SU-DHL-6 (cell line): ENCODE measurements around the gene DMAC1.

Source experiments
- CTCF ChIP-seq: fragments of 200-600 bp; sonication (generic); IDR thresholded peaks from one replicate; pipeline ENCODE4 v1.5.1; 2017; ENCODE audit warnings: antibody characterized with exemption, mild to moderate bottlenecking, low read length, moderate library complexity; ENCODE audit not compliant: insufficient read depth, poor library complexity, severe bottlenecking
- EZH2phosphoT487 ChIP-seq: fragments of 200-600 bp; sonication (generic), shearing (Covaris generic); conservative IDR thresholded peaks from 2 replicates; pipeline ENCODE4 v1.6.1; 2018; ENCODE audit warnings: mild to moderate bottlenecking, antibody characterized with exemption, low read length, moderate library complexity, mixed read lengths

GRCh38 chr9:7780261-7780988 is 19.2 kb downstream of the DMAC1 start:
- TF ChIP-seq CTCF (no peak), EZH2phosphoT487 (no peak)
